Right kidney (tissue), 9 donors: ENCODE measurements around the gene ZNF792.
A peak's percentile ranks its signal among the peaks of the same experiment; 100 is the strongest.
"Not testable (repeated sequence)": the region's sequence is repeated elsewhere in the genome, so short reads cannot be mapped to it uniquely, and the experiment has no call there.

ENCODE experiments used
- DNase-seq: peaks from one replicate; pipeline ENCODE4 v3.0.0-alpha.2; 2016
- long read RNA-seq, 8 donors: transcript quantifications; one replicate each; lab custom pipeline, GENCODE V29; 2026

The ZNF792 gene
- long read RNA-seq, donor 1, partial matches to known transcripts: 0 of 1 reads
- long read RNA-seq, donor 1, other reads (novel, unspliced or antisense): 0 of 1 reads
- long read RNA-seq, donor 2: 0 reads
- long read RNA-seq, donor 3, partial matches to known transcripts: 0 of 3 reads
- long read RNA-seq, donor 3, other reads (novel, unspliced or antisense): 0 of 3 reads
- long read RNA-seq, donor 4, partial matches to known transcripts: 0 of 3 reads
- long read RNA-seq, donor 4, other reads (novel, unspliced or antisense): 0 of 3 reads
- long read RNA-seq, donor 5: 0 reads
- long read RNA-seq, donor 6: 0 reads
- long read RNA-seq, donor 7: 0 reads
- long read RNA-seq, donor 8, partial matches to known transcripts: 0 of 1 reads
- long read RNA-seq, donor 8, other reads (novel, unspliced or antisense): 0 of 1 reads

DNA sequence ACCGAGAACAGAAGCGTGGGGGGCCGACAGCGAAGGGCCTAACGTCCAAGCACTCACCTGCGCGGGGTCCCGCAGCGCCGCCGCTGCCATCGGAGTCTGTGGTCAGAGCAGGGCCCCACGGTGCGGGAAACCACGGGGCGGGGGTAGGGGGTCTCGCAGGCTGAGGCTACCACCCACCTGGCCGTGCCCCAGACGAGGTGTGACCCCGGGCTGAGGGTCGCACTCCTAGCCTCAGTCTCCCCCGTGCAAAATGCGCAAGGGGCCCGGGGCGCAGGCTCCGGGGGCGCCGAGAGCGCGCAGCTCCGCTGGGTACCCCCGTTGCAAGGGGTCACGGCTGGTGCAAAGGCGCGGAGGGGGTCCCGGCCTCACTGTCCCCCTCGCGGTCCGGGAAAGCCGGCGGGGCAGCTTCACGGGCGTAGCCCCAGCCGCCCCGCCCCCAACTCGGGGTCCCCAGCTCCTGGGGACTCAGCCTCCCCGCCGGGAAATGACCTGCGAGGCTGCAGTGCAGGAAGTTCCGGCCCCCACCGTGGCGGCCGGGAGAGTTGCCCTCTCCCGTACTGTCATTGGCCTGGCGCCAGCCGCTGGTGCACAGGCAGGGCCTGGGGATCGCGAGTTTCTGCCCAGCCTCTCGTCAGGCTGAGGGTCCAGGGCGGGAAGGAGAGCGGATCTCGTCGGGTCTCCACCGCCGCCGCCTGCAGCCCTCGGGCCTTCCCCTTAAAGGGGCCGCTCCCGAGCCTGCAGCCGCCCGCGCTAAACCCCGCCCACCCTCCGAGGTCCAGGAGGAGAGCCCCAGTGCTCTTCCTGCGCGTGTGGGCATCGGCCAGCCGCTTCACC lies at the start of gene ZNF792:
ZNF792 (minus strand) TSS at position 657 of the 834 bp plus-strand sequence; CDS start at position 90, 567 bp downstream.
- peak; percentile 74 for DNase-seq

DNA sequence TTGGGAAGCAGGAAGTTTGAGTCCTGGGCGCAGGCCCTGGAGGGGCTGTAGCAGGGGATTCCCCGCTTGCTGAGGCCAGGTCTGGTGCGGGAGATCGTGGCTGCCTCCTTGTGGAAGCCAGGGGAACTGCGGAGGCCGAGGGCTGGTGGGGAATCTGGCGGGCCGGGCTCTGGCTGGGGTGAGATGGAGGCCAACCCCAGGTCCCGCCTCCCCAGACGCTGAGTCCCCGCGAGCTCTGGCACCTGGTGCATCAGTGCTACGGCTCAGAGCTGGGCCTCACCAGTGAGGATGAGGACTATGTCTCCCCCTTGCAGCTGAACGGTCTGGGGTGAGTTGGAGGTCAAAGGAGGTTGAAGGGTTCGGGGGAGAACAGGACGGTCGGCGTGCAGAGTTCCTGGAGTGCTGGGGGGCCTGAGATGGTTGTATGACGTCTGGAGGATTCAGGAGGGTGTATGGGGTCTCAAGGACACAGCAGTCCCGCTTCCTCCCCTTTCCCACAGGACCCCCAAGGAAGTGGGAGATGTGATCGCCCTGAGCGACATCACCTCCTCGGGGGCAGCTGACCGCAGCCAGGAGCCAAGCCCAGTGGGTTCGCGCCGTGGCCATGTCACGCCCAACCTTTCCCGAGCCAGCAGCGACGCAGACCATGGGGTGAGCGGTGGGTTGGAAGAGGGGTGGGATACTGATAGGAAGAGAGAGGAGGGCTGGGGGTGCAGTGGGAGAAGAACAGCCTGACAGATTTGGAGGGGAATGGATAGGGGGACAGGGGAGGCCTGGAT lies 49.2 kb upstream of the ZNF792 start:
- peak; percentile 65 for DNase-seq

DNA sequence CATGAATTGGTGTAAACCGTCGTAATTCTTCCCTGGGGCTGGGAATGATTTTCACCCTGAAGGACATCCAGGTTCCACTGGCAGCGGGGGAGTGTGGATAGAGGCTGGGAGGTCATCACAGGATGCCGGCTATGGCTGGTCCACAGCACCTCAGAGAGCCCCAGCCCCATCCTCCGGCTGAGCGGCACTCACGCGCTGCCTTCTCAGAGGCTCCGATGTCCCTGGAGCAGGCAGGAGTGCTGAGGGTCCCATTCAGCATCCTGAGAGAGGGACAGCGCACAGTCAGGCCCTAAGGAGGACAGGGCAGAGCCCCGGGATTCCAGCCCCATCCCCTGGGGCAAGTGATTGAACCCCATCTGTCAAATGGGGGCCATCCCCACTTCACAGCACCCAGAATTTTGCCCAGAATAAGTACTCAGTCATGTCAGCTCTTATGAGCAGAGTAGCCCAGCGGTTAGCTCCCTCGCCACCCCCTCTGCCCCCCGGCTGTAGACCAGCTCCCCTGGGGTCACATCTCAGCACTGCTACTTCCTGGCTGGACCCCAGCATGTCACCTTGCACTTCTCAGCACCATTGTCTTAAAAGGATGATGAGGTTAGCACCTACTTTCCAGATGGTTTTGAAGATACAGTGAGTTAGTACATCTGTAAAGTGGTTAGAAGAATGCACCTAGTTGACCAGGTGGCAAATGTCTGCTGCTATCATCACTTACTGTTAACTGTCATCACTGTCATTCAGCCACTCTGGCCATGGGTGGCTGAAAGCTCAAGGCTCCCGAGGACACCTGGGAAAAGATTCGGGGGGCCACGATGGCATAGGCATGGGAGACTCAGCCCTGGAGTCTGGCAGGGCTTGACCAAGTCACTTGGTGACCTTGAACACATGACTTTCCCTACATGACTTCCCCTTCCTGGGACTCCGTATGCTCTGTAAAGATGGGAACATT lies 48.0 kb upstream of the ZNF792 start:
- no peak for DNase-seq

DNA sequence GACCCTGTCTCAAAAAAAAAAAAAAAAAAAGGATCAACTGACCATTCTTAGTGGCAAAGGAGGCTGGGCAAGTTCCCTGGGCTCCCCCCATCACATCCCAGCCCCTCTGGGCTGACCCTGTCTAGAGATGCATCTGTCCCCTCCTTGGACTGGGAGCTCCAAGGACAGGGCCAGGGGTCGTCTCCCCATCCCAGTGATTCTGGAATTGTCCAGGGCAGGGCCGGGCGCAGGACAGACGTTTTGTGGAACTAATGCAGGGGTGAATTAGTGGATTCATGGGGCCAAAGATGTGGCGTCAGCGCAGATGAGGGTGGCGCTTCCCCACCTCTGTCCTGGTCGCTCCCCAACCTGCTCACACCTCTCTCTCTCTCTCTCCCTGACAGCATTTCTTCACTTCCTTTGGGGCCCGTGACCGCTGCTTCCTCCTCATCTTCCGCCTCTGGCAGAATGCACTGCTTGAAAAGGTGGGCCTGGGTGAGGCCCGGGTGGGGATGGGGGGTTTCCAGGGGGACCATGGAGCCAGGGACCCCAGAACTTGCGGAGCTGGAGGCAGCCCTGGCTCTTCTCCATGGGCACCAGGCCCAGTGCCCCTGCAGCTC lies 47.2 kb upstream of the ZNF792 start:
- DNase-seq: no peak

DNA sequence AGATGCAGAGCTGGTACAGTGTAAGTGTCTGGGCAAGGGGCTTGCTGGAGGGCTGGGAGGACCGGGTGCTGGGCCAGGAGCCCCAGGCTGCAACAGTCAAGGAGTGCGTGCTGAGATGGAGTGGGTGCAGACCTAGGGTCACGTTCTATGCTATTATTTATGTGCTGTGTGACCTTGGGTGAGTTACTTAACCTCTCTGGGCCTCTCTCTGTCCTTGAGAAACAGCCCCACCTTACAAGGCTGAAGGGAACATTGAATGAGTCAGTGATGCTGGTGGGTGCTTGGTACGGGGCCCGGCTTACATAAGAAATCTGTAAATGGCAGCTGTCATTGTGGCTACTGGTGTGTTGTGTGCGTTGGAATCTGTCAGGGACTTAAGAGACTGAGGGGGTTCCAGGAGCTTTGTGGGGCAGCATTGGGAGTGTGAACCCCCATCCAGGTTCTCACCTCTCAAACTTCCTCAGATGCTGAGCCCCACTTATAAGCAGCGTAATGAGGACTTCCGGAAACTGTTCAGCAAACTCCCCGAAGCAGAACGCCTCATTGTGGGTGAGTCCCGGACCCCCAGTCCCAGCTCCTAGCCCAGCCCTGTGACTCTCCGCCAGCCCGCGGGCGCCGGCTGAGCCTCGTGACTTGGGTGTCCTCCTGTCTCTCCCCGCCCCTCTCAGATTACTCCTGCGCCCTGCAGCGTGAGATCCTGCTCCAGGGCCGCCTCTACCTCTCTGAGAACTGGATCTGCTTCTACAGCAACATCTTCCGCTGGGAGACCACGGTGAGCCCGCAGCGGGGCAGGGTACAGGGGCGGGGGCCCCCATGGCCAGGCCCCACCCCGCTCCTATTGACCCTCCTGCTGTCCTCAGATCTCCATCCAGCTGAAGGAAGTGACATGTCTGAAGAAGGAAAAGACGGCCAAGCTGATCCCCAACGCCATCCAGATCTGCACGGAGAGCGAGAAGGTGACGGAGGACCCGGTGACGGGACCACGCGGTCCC lies 45.7 kb upstream of the ZNF792 start:
- no peak for DNase-seq

DNA sequence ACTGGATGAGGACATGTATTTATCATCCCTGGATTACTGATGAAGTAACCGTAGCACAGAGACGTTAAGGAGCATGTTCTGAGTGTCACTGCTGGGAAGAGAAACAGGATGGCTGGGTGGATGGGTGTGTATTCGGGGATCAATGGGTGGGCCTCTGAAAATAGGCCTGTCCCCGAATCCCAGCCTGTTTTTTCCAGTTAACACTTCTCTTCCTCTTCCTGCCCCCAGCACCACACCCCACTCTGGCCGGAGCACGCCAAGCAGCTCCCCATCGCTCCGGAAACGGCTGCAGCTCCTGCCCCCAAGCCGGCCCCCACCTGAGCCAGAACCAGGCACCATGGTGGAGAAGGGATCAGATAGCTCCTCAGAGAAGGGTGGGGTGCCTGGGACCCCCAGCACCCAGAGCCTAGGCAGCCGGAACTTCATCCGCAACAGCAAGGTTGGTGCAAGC lies 44.9 kb upstream of the ZNF792 start:
- DNase-seq: no peak

DNA sequence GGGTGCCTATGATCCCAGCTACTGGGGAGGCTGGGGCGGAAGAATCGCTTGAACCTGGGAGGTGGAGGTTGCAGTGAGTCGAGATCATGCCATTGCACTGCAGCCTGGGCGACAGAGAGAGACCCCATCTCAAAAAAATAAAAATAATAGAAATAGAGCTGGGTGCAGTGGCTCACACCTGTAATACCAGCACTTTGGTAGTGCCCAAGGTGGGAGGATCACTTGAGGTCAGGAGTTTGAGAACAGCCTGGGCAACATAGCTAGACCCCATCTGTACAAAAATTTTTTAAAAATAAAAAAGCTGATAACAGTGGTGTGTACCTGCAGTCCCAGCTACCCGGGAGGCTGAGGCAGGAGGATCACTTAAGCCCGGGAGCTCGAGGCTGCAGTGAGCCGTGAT lies 43.4 kb upstream of the ZNF792 start:
- DNase-seq: not testable (repeated sequence)

DNA sequence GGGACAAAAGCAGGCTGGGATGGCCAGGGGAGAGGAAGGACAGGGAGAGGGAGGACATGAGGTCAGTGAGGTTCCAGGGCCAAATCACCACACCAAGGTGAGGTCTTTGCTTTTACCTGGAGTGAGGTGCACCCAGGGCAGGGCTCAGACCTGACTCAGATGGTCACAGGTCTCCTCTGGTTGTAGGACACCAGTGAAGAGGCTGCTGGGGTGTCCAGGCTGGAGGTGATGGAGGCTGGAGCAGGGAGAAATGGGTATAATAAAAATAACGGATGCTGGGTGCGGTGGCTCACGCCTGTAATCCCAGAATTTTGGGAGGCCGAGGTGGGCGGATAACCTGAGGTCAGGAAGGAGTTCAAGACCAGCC lies 43.0 kb upstream of the ZNF792 start:
- no peak for DNase-seq

DNA sequence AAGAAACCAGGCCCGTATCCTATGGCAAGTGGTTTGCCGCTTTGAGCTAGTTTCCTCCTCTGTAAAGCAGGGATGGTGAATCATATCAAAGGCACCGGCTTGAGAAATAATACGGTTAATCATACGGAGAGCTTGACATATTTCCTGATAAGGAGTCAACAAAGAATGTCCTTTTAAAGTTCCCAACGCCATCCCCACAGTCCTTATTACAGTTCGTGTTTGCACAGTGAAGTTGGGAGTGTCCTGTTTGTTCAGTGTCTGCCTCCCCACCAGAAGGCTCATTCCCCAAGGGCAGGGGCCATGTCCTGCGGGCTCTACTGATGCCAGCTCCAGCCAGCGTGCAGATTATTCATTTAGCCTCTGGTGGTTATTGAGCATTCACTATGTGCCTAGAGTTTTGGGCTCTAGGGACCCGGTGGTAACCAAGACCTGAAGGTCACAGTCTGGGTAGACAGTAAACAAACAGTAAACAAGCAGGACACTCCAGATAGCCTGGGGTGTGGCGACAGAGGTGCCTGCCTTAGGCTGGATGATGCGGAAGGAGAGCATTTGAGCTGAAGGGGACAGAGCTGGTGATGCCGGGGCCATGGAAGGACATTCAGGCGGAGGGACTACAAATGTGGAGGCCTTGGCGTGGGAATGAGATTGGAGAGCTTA lies 42.4 kb upstream of the ZNF792 start:
- no peak for DNase-seq

DNA sequence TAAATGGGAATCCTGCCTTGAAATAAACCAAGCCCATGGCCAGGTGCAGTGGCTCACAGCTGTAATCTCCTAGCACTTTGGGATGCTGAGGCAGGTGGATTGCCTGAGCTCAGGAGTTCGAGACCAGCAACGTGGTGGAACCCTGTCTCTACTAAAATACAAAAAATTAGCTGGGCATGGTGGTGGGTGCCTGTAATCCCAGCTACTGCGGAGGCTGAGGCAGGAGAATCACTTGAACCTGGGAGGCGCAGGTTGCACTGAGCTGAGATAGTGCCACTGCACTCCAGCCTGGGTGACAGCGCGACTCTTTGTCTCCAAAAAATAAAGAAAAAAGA lies 41.9 kb upstream of the ZNF792 start:
- not testable (repeated sequence) for DNase-seq

DNA sequence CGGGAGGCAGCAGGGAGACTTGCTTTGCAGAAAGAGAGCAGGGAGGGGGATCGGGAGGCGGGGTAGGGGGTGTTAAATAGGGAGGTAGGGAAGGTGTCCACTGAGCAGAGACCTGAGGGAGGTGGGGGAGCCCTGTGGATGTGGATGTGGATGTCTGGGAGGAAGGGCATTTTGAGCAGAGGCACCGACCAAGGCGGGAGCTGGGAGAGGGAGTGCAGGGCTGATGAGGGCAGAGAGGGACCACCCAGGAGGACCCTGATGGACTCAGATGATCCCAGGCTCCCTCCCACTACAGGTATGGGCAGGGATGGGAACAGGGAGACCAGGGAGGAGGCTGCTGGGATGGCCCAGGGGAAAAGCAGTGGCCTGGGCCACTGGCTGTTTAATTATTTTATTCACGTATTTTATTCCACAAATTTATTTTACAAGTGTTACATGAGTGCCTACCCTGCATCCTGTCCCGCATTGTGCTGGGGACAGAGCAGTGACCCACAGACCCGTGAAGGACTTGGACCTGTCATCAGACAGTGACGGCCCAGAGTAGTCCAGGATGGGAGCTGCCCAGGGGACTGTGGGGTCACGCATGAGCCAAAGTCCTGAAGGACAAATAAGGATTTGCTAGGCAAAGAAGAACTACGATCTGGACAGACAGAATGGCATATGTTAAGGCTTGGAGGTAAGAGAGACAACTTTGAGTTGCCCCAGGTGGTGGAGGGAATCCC lies 41.4 kb upstream of the ZNF792 start:
- DNase-seq: no peak

DNA sequence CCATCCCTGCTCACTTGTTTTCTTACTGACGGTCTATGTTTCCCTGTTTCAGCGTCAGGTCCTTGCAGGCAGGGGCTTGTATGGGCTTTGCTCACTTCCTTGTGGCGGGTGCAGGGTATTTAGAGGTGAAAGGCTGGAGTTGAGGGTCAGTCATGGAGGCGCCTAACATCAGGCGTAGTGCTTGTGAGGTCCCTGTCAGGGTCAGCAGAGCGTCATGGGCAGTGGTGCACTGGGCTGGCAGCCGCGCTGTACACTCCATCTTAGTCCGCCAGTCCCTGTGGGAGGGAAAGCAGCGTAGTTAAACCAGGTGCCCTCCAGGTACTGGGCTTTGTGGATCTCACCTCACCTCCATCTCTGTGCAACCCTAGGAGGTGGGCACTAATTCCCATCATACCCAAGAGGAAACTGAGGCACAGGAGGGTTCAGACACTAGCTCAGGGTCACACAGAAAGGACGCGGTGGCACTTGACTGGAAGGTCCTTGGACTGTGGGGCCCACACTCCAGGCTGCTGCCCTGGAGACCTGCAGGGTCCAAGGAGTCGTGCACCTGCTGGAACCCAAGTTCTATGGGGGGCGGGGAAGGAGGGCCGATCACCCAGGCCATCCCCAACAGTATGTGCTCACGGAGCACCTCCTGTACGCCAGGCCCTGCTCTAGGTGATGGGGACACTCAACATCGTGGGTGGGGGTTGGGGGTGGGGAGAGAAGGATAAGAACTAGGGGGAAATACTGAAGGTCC lies 40.7 kb upstream of the ZNF792 start:
- no peak for DNase-seq

DNA sequence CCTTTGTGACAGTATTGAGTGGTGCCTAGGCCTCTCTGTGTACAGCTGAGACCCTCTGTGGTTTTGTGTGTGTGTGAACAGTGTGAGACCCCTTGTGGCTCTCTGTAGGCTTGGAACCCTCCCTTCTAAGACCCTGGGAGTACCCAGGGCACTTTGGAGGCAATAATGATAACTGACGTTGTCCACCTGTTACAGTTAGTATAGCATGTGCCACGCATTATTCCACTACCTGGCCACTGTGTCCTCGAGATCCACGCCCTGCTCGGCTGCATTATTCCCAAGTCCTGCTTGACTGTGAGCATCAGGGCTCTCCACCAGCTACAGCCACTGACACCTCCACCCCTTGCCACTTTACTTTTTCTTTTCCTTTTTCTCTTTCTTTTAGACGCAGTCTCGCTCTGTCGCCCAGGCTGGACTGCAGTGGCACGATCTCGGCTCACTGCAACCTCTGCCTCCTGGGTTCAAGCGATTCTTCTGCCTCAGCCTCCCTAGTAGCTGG lies 38.1 kb upstream of the ZNF792 start:
- DNase-seq: no peak

DNA sequence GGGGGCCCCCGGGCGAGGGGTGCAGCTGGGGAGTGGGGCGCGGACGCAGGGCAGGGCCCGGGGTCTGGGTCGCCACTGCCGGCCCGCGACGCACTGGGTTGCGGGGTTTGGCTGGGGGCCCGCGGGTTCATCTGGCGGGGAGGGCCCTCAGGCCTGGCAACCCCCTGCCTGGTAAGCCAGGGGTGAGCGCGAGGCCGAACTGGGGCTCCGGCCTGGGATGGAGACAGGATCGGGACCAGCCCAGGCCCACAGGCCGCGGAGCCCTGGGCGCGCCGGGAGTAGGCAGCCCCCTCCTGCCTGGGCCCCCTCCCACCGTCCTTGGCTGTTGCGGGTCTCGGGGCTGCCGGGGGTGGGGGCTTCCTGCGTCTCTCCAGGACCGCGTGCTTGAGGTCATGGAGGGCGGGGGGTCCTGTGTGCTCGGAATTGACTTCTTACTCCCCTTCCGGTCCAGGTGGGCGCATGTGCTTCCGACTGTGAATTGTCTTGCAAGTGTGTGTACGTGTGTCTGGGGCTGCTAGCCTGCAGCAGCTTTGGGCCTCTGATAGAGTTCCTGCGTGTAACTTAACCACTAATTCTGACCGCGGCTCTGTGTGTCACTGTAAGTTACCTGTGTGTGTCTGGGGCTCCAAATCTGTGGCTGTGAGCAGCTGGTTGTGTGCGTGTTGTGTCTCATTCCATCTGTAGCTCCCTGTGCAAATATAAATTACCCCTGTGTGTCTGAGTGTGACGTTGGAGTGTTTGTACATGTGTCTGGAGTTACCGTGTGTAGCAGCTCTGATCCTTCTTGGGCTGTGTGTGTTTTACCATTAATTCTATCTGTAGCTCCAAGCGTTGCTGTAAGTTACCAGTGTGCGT lies 36.8 kb upstream of the ZNF792 start:
- peak; percentile 66 for DNase-seq

DNA sequence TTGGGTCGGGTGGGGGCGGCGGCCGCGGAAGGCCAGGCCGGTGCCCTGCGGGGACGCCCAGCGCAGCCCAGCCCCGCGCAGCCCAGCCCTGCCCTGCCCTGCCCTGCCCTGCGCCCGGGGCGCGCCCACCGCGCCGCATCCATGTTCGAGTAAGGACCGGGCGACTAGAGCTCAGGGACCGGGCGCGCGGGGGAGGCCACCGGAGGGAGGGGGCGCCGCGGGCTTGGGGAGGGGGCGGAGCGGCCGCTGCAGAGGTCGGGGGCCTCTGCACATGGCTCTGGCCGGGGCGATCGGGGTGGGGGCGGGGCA lies 36.3 kb upstream of the ZNF792 start:
- DNase-seq: no peak

DNA sequence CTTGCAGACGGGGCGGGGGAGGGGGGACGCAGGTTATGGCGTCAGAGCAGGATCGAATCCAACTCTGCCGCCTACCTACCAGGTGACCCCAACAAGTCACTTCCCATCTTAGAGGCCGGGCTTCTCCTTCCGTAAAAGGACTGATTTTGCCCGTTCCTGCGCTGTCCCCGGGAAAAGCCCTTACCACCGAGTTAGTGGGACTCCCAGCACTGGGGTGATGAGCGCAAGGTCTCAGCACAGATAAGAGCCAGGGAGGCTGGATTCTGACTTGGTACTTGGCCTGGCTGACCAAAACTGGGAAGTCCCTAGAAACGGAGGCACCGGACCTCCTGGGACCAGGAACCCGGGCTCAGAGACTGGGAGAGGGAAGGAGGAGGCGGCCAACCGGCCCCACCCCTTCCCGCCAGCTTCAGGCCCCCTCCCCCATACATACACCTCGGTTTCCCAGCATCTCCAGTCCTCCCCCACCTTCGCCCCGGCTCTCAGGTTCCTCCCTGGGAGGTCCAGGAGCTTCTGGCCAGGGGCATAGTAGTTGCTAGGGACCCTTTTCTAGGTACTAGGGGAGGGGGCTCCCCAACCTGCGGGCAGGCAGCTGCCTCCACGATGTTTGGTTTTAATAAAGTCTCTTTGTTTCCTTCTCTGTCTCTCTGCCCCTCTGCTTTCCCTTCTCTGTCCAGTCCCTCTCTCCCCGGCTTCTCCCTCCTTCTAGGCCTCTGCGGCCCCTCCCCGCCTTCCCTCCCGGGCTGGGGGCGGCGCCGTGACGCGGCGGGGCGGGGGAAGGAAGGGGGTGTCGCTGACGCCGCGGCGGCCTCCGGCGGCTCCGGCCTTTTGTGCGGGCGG lies 35.7 kb upstream of the ZNF792 start, which contains the start of gene GRAMD1A:
GRAMD1A (plus strand) TSS at position 826 of the 840 bp plus-strand sequence. CDS start 156 bp downstream, outside the sequence.
- DNase-seq: peak; percentile 91
